ENCODE data around the gene ZSCAN5C.

GRCh38 chr19:56156768-56157167 lies 45.3 kb upstream of the ZSCAN5C start:
- TF ChIP-seq CTCF (IDR thresholded peaks at IDR 0.05) (no peak), POLR2AphosphoS5 (IDR thresholded peaks at IDR 0.05; ENCODE audit: insufficient read depth in 1 of 2, low read depth in 1 of 2) (no peak)

Measured in vagina (tissue), 2 donors.